ENCODE results near the gene GPR84. TPM values are rescaled to one million over a fixed set of nuclear protein-coding genes. Genes with fewer than 3 reads are reported as not detected.

Gene GPR84
- total and polyA plus RNA-seq, 9 of the 15 experiments (the other 6 are each of a cell fraction or from before 2014, with no cell fraction given): 0.07 to 0.18 (median 0.11) TPM; not detected in 5

DNA sequence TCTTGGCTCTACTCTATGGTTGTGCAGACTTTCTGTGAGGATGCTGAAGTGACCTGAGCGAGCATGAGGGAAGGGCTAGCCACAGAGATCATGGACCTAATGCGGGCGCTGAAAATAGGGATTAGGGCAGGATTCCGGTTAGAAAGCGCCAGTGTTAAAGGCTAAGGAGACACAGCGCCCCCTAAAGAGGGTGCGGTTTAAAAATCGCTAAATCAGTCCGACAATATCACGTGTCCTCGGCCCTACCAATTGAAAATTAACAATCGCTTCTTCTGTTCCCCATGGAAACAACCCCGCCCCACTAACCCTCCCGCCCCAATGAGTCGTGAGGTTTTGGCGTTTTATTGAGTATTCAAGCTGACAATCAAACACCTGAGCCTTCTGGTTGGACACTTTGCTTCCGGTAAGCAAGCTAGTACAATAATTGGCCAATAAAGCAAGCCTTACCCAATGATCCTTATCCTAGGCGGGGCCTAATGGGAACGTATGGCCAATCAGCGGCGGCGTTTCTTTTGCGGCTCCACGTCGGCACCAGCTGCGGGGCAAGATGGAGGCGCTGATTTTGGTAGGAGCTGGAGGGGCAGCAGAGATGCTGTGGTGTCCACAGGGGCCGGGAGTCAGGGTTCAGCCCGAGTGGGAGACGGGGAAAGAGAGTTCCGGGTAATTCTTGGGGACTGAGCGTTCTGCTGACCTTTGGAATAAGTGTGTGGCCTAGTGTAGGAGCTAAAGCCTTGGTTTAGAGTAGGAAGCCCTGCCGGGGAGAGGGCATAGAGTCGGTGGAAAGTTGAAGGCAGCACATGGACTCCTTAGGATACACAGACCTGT, 39.5 kb downstream of the GPR84 start, which contains the start of gene COPZ1 (continued):
- TF ChIP-seq SREBF1 (IDR thresholded peaks at IDR 0.05; ENCODE audit: borderline replicate concordance, low read depth, low read length) (no peak), ZNF174 (CRISPR knock-in tag; IDR thresholded peaks at IDR 0.05) (peak; percentile 71; the same call in 1 of the 2 replicates), KAT8 (IDR thresholded peaks at IDR 0.05; ENCODE audit: low read depth) (no peak), WHSC1 (IDR thresholded peaks at IDR 0.05; ENCODE audit: low read length) (no peak), STAG1 (CRISPR knock-in tag; IDR thresholded peaks at IDR 0.05; ENCODE audit: borderline replicate concordance) (no peak), NR2F6 (CRISPR knock-in tag; IDR thresholded peaks at IDR 0.05) (0 out of 2 replicates have a peak, but pooled peaks have one; percentile 26), ZNF3 (CRISPR knock-in tag; IDR thresholded peaks at IDR 0.05) (no peak), PHB (CRISPR knock-in tag; IDR thresholded peaks at IDR 0.05) (peak; percentile 93), HNRNPK (IDR thresholded peaks at IDR 0.05; ENCODE audit: low read depth, low read length, poor library complexity, severe bottlenecking) (no peak), ZEB2 (IDR thresholded peaks at IDR 0.05) (no peak), CCNT2 (IDR thresholded peaks at IDR 0.05; ENCODE audit: borderline replicate concordance, extremely low read depth, insufficient read length, low read depth, low read length) (no peak), ZNF224 (CRISPR knock-in tag; IDR thresholded peaks at IDR 0.05) (no peak), ZNF699 (CRISPR knock-in tag; IDR thresholded peaks at IDR 0.05; ENCODE audit: insufficient replicate concordance) (no peak), TEAD2 (tag; IDR thresholded peaks at IDR 0.05) (no peak), PTBP1 (IDR thresholded peaks at IDR 0.05; ENCODE audit: low read depth, low read length) (no peak), ZNF384 (IDR thresholded peaks at IDR 0.05; ENCODE audit: low read depth, low read length) (no peak), FOXK2 (conservative IDR thresholded peaks at IDR 0.05 in 1 of 2, IDR thresholded peaks at IDR 0.05 in 1 of 2; ENCODE audit: low read depth in 2 of 2) (peak; percentile 53 to 72; a peak in 3 of 4 replicates), XRCC4 (IDR thresholded peaks at IDR 0.05; ENCODE audit: extremely low read depth, insufficient read depth, insufficient read length) (no peak), XRCC5 (IDR thresholded peaks at IDR 0.05; ENCODE audit: low read depth, low read length) (no peak), YBX1 (IDR thresholded peaks at IDR 0.05) (no peak)
- TF ChIP-seq, protein P1, sequence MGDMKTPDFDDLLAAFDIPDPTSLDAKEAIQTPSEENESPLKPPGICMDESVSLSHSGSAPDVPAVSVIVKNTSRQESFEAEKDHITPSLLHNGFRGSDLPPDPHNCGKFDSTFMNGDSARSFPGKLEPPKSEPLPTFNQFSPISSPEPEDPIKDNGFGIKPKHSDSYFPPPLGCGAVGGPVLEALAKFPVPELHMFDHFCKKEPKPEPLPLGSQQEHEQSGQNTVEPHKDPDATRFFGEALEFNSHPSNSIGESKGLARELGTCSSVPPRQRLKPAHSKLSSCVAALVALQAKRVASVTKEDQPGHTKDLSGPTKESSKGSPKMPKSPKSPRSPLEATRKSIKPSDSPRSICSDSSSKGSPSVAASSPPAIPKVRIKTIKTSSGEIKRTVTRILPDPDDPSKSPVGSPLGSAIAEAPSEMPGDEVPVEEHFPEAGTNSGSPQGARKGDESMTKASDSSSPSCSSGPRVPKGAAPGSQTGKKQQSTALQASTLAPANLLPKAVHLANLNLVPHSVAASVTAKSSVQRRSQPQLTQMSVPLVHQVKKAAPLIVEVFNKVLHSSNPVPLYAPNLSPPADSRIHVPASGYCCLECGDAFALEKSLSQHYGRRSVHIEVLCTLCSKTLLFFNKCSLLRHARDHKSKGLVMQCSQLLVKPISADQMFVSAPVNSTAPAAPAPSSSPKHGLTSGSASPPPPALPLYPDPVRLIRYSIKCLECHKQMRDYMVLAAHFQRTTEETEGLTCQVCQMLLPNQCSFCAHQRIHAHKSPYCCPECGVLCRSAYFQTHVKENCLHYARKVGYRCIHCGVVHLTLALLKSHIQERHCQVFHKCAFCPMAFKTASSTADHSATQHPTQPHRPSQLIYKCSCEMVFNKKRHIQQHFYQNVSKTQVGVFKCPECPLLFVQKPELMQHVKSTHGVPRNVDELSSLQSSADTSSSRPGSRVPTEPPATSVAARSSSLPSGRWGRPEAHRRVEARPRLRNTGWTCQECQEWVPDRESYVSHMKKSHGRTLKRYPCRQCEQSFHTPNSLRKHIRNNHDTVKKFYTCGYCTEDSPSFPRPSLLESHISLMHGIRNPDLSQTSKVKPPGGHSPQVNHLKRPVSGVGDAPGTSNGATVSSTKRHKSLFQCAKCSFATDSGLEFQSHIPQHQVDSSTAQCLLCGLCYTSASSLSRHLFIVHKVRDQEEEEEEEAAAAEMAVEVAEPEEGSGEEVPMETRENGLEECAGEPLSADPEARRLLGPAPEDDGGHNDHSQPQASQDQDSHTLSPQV (IDR thresholded peaks at IDR 0.05): peak; percentile 16; the same call in 1 of the 2 replicates
- TF ChIP-seq, protein P2, sequence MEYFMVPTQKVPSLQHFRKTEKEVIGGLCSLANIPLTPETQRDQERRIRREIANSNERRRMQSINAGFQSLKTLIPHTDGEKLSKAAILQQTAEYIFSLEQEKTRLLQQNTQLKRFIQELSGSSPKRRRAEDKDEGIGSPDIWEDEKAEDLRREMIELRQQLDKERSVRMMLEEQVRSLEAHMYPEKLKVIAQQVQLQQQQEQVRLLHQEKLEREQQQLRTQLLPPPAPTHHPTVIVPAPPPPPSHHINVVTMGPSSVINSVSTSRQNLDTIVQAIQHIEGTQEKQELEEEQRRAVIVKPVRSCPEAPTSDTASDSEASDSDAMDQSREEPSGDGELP (CRISPR knock-in tag; IDR thresholded peaks at IDR 0.05; ENCODE audit: borderline replicate concordance): peak; percentile 99
- TF ChIP-seq, protein P3, sequence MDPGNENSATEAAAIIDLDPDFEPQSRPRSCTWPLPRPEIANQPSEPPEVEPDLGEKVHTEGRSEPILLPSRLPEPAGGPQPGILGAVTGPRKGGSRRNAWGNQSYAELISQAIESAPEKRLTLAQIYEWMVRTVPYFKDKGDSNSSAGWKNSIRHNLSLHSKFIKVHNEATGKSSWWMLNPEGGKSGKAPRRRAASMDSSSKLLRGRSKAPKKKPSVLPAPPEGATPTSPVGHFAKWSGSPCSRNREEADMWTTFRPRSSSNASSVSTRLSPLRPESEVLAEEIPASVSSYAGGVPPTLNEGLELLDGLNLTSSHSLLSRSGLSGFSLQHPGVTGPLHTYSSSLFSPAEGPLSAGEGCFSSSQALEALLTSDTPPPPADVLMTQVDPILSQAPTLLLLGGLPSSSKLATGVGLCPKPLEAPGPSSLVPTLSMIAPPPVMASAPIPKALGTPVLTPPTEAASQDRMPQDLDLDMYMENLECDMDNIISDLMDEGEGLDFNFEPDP (CRISPR knock-in tag; IDR thresholded peaks at IDR 0.05): no peak

All from K562 (cell line).